GM12874 (cell line): ENCODE results near the gene PRR7.

Experiments used
- CTCF ChIP-seq: IDR thresholded peaks from 2 replicates; pipeline ENCODE4 v1.5.1; 2011; ENCODE audit warnings: low read depth, mild to moderate bottlenecking, control low read depth, low read length, moderate library complexity; ENCODE audit not compliant: insufficient read depth

The PRR7 gene

DNA sequence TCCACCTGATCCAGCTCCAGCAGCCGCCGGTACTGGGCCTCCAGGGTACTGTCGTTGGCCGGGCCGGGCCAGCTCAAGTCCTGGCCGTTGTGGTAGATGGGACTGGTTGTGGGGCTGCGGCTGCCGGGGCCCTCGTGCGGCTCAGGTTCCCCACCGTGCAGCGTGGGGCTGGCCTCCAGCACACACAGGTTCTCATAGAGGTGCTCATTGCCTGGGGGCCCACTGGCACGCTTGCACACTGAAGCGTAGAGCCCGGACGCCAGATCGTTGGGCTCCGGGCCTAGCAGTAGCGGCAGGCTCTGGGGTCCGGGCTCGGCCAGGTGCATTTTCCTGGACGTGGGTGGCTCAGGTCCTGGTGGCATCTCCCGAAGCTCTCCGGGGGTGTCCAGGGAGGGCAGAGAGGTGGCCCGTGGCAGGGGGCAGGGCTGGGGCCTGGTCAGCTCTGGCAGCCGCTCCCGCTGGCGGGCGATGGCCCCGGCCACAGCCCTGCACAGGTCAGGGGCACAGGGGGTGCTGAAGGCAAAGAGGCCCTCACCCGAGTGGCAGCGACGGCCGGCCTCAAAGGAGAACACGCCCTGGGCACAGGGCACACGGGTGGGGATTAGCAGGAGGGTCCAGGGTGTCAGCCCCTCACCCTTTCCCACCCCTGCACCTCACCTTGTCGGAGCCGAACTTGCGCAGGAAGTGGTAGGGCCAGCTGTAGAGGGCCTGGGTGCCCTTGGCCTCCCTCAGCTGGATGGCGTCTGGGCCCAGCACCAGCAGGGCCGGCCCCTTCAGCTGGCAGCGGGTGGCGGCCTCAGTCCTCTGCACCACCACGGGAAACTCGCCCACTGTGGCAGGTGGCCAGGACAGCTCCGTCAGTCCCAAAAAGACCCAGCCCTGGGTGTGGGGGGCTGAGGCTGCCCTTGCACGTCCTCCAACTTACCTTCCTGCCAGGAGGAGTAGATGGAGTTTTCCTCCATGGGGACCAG, 57.8 kb downstream of the PRR7 start:
- no peak for TF ChIP-seq CTCF

GRCh38 chr5:177505075-177505474, 58.5 kb downstream of the PRR7 start:
- TF ChIP-seq CTCF, result no peak
